Activated gamma-delta T cell treated with anti-CD3 and anti-CD28 coated beads, Interleukin-2, amount 50 U/mL, for 16 hours (primary cell): Measurements from ENCODE around the gene LUZP2.

Source experiments
- DNase-seq: peaks from one replicate; pipeline ENCODE4 v3.0.0-alpha.2; 2020; ENCODE audit warnings: low read depth

LUZP2 gene

GRCh38 chr11:24635588-24636290 lies 138.9 kb downstream of the LUZP2 start:
- no peak for DNase-seq

GRCh38 chr11:24636291-24636629 lies 139.4 kb downstream of the LUZP2 start:
- no peak for DNase-seq

GRCh38 chr11:24637520-24637919 lies 140.7 kb downstream of the LUZP2 start:
- DNase-seq: no peak

DNA sequence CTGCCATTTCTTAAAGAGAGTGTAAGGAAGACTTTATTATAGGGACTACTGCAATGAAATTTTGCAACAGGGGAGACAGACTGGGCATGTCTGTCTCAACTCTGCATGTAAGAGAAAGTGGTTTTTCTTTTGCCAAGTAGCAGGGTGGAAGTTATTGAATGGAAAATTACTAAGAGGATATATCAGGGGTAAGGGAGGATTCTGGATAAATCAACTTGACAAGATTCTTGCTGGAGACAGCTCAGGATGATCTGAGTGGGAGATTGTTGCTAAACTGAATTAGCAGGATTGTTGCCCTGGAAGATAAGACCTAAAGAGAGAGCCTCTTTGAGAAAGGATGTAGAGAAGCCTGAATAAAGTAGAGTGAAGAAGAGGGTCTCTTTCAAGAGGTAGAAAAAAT lies 145.8 kb downstream of the LUZP2 start:
- DNase-seq: no peak

DNA sequence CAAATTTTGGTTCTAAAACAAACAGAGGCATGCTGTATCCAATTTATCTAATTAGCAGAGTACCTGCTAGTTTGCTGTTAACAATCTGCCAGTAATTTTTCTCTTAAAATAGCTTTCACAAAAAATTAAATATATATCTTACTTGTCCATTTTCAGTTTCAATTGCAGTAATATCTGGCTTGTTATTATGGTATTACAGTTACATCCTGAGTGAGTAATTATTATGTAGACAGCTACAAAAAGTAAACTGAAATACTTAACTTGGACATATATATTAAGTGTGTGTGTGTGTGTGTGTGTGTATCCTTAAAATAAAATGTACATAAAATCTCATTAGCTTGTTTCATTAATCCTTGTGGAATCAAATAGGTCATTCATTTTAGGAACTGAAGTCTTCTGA lies 148.7 kb downstream of the LUZP2 start:
- no peak for DNase-seq

DNA sequence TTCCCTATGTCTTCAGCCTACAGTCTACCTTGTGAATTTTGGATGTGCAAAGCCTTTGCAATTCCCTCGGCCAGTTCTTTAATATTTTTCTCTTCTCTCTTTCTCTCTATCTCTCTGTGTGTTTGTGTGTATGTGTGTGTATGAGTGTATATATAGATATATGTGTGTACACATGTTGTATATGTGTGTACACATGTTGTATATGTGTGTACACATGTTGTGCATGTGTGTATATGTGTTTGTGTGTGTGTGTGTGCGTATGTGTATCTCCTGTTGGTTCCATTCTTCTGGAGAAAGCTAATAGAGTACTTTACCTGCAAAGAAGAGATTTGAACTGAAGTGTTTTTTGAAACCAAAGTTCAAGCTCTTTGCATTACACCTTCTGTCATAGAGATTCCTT lies 155.0 kb downstream of the LUZP2 start:
- no peak for DNase-seq

DNA sequence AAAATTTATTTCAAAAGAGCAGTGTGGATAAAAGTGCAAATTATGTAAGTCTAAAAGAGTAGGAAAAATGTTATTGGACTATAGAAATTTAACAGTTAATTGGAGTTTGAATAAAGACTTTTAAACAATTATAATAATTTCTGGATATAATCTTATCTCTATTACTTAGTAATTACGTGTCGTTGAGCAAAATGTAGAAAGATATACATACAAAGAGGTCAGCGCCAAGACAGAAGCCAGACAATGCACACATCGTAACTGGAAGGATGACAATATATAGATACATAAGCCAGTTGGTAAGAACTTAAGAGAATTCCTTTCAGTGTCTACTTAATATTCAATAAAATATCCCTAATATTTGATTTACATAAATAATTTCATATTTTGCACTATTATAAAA lies 157.0 kb downstream of the LUZP2 start:
- DNase-seq: no peak

DNA sequence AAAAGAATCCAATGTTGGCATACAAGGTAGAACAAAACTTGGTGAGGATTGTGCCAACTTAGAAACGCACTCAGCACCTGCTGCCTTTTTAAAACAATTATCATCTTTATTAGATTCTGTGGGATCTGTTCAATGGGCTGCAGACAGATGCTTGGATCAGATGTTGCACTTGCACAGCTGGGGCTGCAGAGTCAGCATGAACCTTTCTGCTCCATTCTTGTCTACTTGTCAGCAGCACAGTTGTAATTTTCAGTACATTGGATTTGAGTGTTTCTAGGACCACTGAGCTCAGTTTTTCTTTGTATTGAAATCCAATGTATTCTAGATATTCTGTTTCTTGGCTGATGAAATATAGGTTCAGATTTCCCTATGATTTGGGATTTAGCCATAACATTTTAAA lies 164.5 kb downstream of the LUZP2 start:
- DNase-seq: no peak

- no peak for DNase-seq
Measured at GRCh38 chr11:24664399-24664798, 167.5 kb downstream of the LUZP2 start.

GRCh38 chr11:24667353-24667968 lies 170.6 kb downstream of the LUZP2 start:
- DNase-seq: no peak

- DNase-seq: no peak
Measured at GRCh38 chr11:24678703-24679348, 182.0 kb downstream of the LUZP2 start.

GRCh38 chr11:24679821-24680351 lies 183.0 kb downstream of the LUZP2 start:
- DNase-seq: no peak

DNA sequence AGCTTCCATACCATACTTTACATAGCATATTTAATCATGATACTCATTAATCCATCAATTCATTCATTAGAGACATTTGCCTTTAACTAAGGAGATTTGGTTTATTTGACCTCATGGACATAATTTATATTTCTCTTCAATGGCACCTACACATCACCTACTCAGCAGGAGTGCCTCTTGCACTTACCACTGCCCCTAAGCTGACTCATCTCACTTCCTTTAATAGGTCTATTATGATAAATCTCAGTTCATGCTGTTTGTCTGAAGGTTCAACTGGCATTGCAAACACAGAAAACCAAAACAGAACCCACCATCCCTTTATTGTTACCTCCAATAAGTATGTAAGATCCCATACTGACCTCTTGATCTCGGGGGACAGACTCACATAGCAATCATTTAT lies 186.7 kb downstream of the LUZP2 start:
- DNase-seq: no peak

- no peak for DNase-seq
Measured at GRCh38 chr11:24685821-24686220, 189.0 kb downstream of the LUZP2 start.

DNA sequence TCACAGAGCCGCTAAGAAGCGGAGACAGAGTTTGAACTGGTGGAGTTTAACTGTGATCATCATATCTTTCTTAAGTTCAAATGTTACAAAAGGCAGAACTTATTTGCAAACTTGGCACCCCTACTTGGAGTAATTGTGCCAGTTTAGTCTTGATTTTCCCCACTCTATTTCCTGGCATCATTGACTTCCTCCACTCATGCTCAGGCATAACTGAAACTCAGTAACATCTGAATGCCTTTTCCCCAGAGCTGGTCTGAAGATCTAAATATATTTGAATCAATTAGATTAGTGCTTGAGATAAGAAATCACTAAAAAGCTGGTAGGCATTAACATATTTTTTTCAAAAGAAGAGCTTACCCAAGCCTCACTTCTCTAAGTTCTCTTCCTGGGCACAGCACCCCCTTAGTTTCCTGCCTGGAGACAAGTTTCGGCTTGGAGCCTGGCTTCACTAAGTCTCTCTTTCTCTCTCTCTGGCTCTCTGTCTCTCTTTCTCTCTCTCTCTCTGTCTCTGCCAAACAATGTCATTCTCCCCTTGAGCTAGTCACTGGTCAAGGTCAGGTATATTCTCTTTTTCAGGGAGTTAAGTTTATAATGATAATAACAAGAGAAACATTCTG lies 190.8 kb downstream of the LUZP2 start:
- no peak for DNase-seq

GRCh38 chr11:24688981-24689380 lies 192.1 kb downstream of the LUZP2 start:
- DNase-seq: no peak

- DNase-seq: no peak
Measured at GRCh38 chr11:24697522-24698111, 200.8 kb downstream of the LUZP2 start.

- no peak for DNase-seq
Measured at GRCh38 chr11:24704716-24705115, 207.9 kb downstream of the LUZP2 start.

GRCh38 chr11:24705474-24705873 lies 208.6 kb downstream of the LUZP2 start:
- no peak for DNase-seq

DNA sequence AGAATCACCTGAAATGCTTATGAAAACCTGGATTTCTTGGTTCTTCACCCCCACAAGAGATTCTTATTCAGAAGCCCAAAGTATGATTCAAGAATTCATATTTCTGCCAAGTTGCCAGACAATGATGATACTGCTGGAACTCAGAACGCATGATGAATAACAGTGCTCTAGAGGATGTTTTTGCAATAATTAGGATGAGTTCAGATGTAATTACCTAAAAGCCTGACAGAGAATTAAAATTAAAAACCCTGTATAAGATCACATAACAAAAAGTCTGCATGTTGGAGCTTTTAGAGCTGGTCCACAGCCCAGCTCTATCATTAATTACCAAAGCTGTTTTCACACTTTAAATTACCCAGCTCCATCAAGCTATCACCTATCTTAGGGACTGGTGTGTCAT lies 211.8 kb downstream of the LUZP2 start:
- DNase-seq: no peak

DNA sequence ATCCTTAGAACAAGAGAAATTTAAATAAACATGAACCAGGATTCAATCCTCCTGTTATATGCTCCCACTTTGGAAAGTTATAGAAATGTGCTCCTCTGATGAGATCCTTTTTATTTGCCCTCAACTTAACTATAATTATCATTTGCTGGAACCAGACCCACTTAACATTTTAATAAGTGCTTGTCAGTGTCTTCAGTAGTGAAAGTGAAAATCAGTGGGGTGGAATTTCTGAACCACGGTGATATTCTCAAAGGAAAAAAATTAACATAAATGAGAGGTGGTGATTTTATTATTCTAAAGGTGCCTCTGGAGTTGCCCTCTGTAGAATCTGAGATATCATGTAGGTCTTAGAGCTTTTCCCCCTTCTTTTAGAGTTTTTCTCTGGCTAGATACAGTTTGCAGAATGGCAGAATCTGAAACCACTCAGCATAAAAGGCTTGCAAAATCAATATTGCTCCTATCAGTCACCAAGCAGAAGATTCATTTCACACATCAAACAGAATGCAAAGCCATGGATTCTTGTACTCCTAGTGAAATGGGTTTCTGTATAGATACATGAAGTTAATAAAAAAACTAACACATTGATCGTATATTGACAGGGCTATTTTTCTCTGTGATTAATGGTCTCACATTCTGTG lies 213.2 kb downstream of the LUZP2 start:
- DNase-seq: no peak

GRCh38 chr11:24714601-24715000 lies 217.7 kb downstream of the LUZP2 start:
- no peak for DNase-seq
